Measurements from ENCODE around the gene STARD9. TPM values are rescaled to one million over a fixed set of nuclear protein-coding genes. Genes with fewer than 3 reads are reported as not detected.

STARD9 gene
- total and polyA plus RNA-seq, 2 donors from 2014 or later = 1.1 to 7.2 TPM

- FAIRE-seq (no peak), DNase-seq (no peak)
- Histone ChIP-seq H3K4me1 (ENCODE audit: control insufficient read depth in 2 of 3, insufficient read depth in 2 of 3, low read depth in 1 of 3, low read length in 3 of 3) (no peaks in the 10 kb centered on the region), H3K9ac (ENCODE audit: low read length in 3 of 3) (no peak overlapping the region), H3K27me3 (ENCODE audit: control insufficient read depth, insufficient read depth, low read length) (no peaks in the 10 kb centered on the region), H3K27ac (ENCODE audit: low read depth in 2 of 2, low read length in 2 of 2) (no peak overlapping the region), H3K36me3 (ENCODE audit: control insufficient read depth in 2 of 3, insufficient read depth in 3 of 3, low read length in 3 of 3) (peaks cover 2 to 31% (median 15%) of the 10 kb centered on the region in 3 donors), H3K4me3 (ENCODE audit: low read length in 3 of 3) (no peak overlapping the region), H3K9me3 (ENCODE audit: control insufficient read depth in 2 of 3, insufficient read depth in 1 of 3, low read length in 3 of 3) (no peaks in the 10 kb centered on the region)
- TF ChIP-seq CTCF (IDR thresholded peaks at IDR 0.05; ENCODE audit: borderline replicate concordance, extremely low read depth, insufficient read depth) = no peak
- intact Hi-C loops (cut with DNase I) = loop anchor here (10.0 kb wide), 1 partner anchor 202 kb away; the partner anchor contains the start of gene TTBK2
Observed at GRCh38 chr15:42723068-42723467, 147.7 kb downstream of the STARD9 start.

- no peak overlapping the region for H3K9ac ChIP-seq (ENCODE audit: low read length in 3 of 3)
- H3K4me1 ChIP-seq (ENCODE audit: control insufficient read depth in 2 of 3, insufficient read depth in 2 of 3, low read depth in 1 of 3, low read length in 3 of 3) = no peaks in the 10 kb centered on the region
- no peak overlapping the region for H3K27ac ChIP-seq (ENCODE audit: low read depth in 2 of 2, low read length in 2 of 2)
- DNase-seq = no peak
- TF ChIP-seq CTCF (IDR thresholded peaks at IDR 0.05; ENCODE audit: borderline replicate concordance, extremely low read depth, insufficient read depth) = no peak
- intact Hi-C loops (cut with DNase I) = loop anchor here (10.0 kb wide), 1 partner anchor 201 kb away; the partner anchor contains the start of gene TTBK2
- no peak for FAIRE-seq
- H3K27me3 ChIP-seq (ENCODE audit: control insufficient read depth, insufficient read depth, low read length) = no peaks in the 10 kb centered on the region
- H3K4me3 ChIP-seq (ENCODE audit: low read length in 3 of 3) = no peak overlapping the region
- no peaks in the 10 kb centered on the region for H3K9me3 ChIP-seq (ENCODE audit: control insufficient read depth in 2 of 3, insufficient read depth in 1 of 3, low read length in 3 of 3)
- peaks cover 2 to 33% (median 15%) of the 10 kb centered on the region in 3 donors for H3K36me3 ChIP-seq (ENCODE audit: control insufficient read depth in 2 of 3, insufficient read depth in 3 of 3, low read length in 3 of 3)
Observed at GRCh38 chr15:42724276-42724675, 148.9 kb downstream of the STARD9 start.

GRCh38 chr15:42725331-42725903, 150.0 kb downstream of the STARD9 start:
- no peak for FAIRE-seq
- intact Hi-C loops (cut with DNase I) = loop anchor here (10.0 kb wide), 1 partner anchor 199 kb away; the partner anchor contains the start of gene TTBK2
- no peak for DNase-seq

More at GRCh38 chr15:42725331-42725903, 150.0 kb downstream of the STARD9 start:
- peaks cover 2 to 42% (median 17%) of the 10 kb centered on the region in 3 donors for H3K36me3 ChIP-seq (ENCODE audit: control insufficient read depth in 2 of 3, insufficient read depth in 3 of 3, low read length in 3 of 3)
- no peak overlapping the region for H3K27ac ChIP-seq (ENCODE audit: low read depth in 2 of 2, low read length in 2 of 2)
- no peak overlapping the region for H3K4me3 ChIP-seq (ENCODE audit: low read length in 3 of 3)
- TF ChIP-seq CTCF (IDR thresholded peaks at IDR 0.05; ENCODE audit: borderline replicate concordance, extremely low read depth, insufficient read depth) = no peak
- no peak overlapping the region for H3K9ac ChIP-seq (ENCODE audit: low read length in 3 of 3)
- H3K9me3 ChIP-seq (ENCODE audit: control insufficient read depth in 2 of 3, insufficient read depth in 1 of 3, low read length in 3 of 3) = no peaks in the 10 kb centered on the region
- no peaks in the 10 kb centered on the region for H3K27me3 ChIP-seq (ENCODE audit: control insufficient read depth, insufficient read depth, low read length)
- H3K4me1 ChIP-seq (ENCODE audit: control insufficient read depth in 2 of 3, insufficient read depth in 2 of 3, low read depth in 1 of 3, low read length in 3 of 3) = no peaks in the 10 kb centered on the region
